ENCODE data around the gene PPP1R10.

The PPP1R10 gene

DNA sequence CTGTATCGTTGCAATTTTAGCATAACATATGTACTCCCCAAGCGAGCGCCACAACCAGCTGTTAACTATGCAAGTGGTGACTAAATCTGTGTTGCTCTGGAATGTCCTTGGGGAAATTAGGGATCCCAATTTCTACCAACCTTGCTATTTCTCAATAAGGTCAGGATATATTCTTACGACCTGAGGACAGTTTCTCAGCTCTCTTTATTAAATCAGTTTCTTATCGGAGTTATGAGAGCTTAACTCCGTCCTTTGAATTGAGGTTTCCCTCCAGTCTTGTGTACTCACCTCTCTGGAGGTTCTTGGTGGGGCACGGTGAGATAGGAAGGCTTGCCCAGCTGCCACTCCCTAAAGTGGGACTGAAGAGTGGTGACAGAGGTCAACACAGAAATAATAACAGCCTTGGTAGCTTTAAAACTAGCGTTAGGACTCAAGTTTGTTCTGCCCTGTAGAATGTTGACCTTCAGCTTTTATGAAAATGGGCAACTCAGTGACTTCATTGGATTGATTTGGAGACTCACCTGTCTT is 1.3 kb upstream of the PPP1R10 start:
- no peak for DNase-seq

DNA sequence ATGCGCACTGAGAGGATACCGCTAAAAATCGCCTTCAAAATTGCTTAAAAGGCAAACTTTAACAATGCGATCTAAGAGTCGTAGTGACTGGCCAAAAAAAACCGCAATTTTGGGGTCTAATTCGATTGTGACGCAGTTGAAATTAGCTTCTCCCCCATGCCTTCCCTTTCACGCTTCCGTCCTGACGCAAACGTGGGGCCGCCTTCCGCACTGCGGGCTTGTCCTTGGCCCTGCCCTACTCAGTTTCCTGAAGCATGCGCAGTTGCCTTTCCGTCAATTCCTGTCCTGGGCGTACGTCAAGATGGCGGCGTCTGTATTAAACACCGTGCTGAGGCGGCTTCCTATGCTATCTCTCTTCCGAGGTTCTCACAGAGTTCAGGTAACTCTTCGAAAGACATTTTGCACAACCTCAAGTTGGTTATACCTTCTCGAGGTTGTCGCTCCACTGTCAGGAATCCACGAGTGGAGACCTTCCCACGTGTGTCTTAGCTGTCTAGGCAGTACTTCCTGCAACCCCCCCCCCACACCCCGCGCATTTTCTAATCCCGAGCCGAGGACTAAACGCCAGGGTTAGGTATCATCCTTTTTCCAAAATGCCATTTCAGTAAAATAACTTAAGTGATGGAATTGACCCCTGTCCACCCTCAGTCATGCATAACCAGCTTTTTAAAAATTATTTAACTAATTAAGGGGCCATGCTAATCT is 674 bp upstream of the PPP1R10 start, which contains the start of gene MRPS18B:
MRPS18B (plus strand) TSS at position 276 of the 705 bp plus-strand sequence; CDS start at position 302, 26 bp downstream.
- peak; percentile 96 for DNase-seq

DNA sequence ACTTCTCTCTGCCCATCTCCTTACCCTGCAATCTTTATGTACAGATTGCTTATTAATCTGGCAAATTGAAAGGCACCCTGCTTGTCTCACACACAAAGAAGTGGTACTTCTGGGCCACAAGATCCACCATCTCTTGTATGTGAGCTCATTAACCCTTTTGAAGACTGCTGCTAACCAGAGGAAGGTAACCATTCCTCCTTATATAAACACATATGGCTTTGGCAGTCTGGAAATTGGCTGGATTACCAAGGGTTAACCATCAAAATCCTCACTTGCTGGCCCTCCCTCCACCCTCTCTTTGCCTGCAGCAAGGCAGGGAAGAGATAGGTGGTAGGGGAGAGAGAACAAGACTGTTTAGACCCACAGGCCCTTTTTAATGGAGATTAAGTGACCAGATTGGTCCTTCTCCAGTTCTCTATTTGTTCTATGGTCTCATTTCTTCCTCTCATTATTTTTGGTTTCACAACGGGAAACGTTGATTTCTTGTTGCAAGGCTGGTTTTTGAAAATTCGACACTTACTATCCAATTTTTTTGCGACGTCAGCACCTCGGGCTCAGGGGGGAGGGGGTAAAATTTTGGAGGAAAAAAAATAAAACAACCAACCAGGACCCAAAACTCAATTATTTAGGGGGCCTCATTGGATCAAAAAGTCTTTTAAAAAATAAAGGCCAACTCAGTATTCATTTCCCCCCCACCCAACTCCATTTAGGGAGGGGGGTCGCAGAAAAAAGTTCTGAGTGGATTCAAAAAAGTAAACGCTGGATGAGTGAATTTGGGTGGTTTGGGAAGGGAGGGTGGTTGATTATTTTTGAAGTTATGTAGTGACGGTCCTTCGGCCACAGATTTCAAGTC is 859 bp downstream of the PPP1R10 start:
- DNase-seq, result peak; percentile 18

DNA sequence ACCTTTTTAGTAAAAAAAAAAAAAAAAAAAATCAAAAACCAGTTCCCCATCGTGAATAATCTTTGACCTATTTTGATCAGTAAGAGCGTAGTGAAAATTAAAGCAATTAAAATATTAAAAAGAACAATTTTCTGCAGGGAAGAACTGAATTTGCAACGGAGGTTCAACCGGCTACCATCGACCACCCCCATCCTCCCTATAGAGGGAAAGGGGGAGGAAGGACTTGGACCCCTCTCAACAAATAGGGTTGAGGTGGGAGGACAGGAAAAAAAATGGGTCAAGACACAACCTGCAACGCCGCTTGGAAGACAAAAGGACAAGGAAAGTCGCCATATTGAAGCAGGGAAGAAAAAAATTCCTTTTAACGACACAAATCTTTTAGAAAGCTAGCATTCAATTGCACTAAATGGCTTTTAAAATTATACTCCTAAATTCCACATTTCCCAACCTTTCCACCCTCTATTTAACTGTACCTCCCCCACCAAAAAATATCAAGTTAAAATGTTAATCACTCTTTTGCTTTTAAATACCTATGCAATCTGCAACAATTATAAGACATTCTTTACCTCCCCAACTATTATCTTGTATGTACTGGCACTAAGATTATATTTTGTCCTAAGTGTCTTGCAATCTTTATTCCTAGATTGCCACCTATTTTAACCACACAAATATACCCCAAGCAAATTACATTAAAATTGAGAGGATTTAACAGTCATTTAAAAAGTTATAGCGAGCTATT is 1.7 kb downstream of the PPP1R10 start:
- DNase-seq, result peak; percentile 23

DNA sequence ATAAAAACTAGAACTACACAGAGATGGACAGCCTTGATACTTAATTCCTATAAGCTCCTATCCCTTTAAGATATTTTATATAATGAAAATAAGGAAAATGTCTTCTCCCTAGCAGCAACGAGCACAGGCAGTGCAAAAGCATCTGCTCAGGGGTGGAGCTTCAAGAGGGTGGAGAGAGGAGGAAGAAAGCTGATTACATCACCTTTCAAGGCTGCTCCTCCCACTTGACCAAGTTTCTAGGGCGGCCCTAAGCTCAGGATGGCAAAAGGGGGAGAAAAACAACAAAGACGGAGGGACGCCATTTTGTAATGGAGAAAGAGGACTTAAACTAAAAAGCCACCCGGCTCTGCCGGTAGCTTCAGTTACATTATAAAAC is 2.2 kb downstream of the PPP1R10 start:
- peak; percentile 69 for DNase-seq

DNA sequence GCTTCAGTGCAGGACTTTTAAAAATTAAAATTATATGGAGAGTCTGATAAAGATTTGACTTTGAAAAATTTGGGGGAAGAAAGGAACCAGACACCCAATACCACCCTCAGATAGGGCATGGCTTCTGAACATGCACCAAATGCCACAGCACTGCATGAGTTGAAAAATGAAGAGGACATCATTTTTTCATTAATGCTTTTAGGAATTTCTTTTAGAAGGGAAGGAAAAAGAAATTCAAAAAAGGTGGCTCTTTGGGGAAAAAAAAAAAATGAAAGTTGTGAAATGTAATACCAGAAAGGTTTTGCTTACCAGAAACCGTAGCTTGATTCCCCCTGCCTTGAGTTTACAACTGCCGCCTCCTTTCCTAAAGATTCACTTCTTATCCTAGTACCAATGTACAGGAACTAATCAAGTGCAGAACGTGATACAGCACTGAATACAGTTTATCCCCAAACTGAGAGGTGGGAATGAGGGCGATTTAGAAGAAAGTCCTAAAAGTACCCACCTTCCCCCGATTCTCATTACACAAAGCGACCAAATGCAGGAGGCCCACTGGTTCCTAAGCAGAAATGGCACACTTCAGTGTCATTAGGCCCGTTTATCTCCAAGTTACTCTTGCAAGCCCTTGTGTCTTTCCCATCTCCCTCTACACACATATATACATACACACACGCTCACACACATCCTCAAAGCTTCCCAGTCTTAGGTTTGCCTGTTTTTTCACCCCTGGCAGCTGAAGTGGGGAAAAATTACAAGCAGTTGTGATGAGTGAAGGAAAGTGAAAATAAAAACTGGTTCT is 2.8 kb downstream of the PPP1R10 start:
- no peak for DNase-seq

DNA sequence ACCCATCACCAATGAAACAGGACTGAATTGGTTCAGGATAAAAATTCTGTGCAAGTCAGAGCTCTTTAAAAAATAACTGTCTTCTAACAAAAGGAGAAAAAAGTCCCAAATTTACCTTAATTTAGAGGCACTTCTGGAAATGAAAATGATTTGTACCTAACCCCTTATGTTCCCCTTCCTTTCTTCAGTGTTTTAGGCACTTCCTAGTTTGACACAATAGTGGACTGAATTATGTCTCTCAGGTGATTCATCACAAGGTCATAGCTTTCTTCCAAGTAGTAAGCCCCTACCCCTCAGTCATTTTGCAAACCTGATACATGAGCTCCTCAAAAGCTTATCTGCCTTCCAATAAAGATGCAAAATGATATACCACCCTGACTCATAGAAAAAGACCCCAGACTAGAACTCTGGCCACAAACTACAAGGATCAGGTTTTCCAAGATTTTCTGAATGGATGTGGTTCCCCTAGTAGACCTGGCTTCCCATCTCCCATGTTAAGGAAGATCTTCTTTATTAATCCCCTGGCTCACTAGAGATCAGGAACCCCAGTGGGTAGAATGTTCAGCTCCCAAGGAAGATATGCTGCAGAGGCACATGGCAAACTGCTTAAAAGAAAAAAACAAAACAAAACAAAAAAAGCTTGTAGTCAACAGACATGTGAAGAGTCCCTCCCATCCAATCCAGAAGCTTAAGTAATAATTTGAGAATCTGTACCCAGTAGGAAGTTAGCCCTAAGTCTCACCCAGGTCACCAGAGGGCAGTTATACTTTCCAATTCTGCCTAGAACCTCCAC is 3.6 kb downstream of the PPP1R10 start:
- DNase-seq, result no peak

DNA sequence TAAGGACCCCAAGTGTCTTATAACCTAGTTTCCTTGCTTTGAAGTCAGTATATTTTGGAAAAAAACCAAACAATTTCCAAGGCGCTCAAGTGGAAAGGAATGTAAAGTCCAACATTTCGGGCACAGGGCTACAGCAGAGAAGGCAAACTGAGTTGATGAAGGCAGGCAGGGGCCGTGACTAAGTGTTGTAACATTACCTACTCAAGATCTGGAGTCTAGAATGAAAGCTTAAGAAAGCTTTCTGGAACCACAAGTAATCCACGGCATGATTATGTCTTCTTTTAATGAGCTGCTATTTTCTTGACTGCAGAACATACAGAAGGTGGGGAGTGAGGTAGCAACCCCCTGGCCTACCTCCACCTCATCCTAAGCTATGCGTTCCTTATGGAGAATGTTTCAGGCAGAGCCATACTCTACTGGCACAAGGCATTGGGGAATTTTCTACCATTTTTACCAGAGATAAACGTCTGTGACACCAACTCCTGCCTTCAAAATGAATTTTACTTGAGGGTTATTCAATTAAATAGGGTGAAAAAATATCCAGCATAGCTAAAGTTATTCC is 4.3 kb downstream of the PPP1R10 start:
- DNase-seq, result no peak

DNA sequence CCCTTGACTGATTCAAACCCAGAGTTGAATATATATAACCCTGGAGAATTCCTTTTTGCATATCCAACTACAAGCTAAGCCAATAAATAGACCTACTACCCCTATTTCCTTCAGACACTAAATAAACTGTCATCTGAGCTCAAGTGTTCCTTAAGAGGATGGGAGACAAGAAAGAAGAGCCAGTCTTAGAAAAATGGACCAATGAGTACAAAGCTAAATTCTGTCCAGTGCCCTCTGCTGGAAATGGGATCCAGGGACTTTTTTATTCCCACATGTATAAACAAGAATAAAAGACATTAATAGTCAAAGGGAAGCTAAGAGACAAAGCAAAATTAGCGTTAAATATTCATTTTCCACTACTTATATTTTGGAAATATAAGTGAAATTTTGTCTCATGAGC is 4.8 kb downstream of the PPP1R10 start:
- DNase-seq, result no peak

DNA sequence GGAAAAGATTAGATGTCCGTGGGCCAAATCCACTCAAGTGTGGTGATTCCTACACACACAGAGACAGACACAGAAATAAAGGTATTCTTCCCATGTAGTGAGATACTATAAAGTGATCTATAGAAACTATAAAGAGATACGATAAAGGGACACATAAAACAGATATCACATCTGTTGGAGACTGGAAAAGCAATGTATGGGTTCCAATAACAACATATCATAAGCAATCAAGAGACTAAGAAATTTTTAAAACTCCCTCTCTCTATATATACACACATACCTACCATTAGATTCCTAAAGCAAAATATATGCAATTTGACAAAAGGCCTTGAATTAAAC is 5.2 kb downstream of the PPP1R10 start:
- no peak for DNase-seq

DNA sequence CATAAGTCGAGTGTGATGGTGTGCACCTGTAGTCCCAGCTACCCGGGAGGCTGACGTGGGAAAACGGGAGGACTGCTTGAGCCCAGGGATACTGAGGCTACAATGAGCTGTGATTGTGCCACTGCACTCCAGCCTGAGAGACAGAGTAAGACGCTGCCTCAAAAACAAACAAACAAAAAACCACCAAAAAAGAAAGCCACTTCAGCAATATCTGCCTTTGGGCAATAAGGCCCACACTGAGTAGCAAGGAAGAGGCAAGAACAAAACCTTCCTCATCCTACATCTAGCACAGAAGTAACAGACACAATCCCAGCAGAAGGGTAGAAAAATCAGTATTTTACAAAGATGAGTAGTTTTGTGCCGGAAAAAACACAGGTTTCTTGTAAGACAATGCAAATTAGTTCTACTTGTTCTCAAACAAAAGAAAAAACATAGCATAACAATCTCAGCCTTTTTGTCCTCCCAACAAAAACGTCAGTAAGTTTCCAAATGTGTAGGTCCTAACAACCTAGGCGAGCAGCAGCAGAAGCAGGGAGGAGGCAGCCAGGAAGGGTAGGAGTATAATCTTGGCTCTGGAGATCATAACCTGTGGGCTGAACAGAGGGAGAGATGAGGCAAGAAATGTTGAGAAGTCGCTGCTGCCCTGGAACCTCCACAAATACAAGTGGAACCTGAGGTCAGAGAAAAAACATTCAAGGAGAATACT is 5.7 kb downstream of the PPP1R10 start:
- no peak for DNase-seq

DNA sequence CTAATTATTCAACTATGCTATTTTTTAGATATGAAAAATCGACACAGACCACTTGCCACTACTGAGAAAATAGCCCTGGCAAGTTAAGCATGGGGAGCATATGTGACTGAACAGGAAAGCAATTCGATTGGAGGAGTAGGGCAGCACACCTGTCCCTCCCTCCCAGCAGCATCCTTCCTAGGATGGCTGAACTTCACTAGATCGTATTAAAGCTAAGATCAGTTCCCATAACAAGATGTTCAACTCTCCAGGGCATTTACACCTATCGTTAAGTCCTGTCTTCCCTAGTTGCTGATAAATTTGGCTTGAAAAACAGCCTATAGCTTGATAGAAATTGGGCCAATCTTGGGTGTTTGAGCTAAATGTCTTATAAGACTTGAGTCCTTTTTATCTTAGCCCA is 7.0 kb downstream of the PPP1R10 start:
- no peak for DNase-seq

DNA sequence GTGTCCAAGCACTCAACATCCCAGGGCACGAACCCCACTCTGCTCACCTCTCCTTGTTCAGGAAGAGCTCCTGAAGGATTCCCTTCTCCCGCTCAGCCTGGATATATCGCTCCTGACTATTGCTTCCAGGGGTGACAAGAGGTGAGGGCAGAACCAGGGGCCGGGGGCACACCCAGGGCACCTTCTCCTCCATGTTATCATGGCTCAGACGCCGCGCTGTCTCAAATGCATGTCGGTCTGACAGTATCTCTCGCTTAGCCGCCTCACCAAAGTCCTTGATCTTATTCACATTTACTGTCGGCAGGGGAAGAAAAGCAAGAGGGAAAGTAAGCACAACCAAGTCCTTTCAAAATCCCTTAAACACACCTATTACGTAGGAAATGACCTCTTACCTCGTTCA is 13.1 kb downstream of the PPP1R10 start:
- no peak for DNase-seq

DNA sequence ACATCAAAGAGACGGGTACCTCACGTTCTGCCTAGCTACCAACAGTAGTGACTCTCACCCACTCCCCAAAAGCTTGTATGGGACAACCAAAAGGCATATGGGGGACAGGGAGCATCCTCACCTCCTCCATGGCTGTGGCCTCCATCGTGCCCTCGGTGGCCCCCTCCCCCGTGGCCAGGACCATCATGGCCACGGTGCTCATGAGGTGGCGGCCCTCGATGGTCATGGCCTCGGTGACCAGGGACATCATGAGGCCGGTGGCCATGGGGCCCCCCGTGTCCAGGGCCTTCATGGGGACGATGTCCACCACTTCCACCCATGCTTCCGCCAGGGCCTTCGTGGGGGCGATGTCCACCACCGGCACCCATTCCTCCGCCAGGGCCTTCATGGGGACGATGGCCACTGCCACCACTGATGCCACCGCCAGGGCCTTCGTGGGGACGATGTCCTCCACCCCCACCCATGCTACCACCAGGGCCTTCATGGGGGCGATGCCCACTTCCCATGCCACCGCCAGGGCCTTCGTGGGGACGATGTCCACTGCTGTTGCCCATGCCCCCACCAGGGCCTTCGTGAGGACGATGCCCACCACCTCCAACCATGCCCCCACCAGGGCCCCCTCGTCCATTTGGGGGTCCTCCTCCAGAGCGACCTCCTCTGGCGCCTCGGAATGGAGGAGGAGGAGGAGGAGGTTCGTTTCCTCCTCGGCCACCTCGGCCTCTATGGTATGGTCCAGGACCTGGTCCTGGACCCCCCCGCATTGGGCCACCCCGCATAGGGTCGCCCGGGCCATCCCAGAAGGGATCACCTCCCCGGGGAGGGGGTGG is 15.0 kb downstream of the PPP1R10 start:
- DNase-seq, result no peak

DNA sequence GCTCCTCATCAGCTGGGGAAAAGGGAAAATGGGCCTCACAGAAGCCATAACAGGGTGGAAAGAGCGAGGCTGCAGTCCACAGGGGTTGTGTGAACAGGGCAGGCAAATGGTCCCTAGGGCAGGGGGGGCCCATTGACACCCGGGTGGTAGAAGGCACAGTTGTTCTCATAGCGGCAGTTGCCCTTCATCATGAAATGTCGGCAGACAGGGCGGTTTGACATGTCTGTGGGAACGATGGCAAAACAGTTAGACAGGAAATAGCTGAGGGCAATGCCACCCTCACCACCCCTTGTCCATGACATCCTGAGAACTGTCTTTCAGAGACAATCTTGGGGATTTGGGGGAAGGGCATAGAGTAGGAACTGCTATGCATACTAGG is 15.6 kb downstream of the PPP1R10 start:
- DNase-seq, result no peak

DNA sequence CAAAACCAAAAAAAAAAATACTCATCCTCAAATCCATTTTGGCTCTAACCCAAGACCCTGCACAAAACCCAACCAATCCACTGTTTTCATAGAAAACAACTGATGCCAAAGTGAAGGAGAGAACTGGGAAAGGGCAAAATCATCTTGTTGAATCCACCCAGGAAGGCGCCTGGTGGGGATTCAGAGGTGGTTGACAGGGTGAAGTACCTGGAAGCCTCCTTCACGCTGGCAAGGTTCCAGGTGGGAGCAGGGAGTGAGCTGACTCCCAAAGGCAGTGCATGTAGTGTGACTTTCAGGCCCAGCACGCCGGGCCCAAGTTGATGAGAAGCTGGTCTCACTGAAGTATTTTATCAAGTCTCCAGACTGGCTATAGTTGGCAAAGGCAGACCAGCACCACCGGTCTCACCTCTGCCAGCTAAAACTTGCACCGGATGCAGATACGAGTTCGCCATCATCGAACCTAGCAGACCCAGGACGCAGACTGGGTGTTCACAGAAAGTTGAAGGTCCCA is 16.5 kb downstream of the PPP1R10 start:
- DNase-seq, result no peak

DNA sequence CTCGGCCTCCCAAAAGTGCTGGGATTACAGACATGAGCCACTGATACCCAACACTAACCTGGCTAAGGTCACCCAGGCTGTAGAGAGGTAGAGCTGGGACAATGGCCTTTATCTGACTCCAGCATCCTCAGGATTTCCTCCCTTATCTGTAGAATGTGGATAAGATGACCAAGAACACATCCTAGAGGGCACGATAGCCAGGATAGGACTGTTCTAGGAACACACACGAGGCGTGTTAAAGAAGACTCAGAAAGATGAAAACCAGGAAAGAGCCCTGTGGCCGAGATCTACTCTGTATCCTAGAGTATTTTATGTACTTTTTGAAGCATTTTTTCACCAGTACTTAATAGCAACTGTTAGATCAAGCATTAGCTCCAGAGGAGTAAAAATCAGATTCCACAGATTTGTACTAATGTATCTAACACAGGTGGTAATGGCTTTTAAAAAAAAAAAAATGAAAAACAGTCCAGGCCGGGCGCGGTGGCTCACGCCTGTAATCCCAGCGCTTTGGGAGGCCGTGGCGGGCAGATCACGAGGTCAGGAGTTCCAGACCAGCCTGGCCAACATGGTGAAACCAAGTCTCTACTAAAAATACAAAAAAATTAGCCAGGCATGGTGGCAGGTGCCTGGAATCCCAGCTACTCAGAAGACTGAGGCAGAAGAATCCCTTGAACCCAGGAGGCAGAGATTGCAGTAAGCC is 17.3 kb downstream of the PPP1R10 start:
- no peak for DNase-seq

DNA sequence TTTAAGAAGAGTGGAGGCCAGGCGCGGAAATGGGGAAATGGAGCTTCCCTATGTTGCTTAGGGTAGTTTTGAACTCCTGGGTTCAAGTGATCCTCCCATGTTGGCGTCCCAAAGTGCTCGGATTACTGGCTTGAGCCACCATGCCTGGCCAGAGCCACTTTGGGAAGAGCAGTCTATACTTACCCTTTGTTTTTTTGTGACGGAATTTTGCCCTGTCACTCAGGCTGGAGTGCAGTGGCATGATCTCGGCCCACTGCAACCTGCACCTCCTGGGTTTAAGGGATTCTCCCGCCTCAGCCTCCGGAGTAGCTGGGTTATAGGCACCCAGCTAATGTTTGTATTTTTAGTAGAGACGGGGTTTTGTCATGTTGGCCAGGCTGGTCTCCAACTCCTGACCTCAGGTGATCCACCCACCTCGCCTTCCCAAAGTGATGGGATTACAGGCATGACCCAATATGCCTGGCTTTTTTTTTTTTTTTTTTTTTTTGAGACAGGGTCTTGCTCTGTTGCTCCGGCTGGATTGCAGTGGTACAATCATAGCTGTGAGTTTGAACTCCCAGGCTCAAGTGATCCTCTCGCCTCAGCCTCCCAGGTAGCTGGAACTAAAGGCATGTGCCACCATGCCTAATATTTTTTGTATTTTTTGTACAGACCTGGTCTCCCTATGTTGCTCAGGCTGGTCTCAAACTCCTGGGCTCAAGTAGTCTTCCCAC is 18.0 kb downstream of the PPP1R10 start:
- DNase-seq, result no peak
